Hippocampal formation (tissue), 2 donors: ENCODE results near the gene JMJD1C.

ENCODE experiments used
- DNase-seq, 2 donors: peaks; one replicate each; lab custom pipeline; 2025; lab: John Stamatoyannopoulos, UW

JMJD1C gene

GRCh38 chr10:63438506-63439498 lies 27.0 kb downstream of the JMJD1C start:
- no peak for DNase-seq

- no peak for DNase-seq
Observed at GRCh38 chr10:63437116-63437949, 28.4 kb downstream of the JMJD1C start.

- no peak for DNase-seq
Observed at GRCh38 chr10:63436225-63436624, 29.6 kb downstream of the JMJD1C start.

GRCh38 chr10:63434866-63435854 lies 30.6 kb downstream of the JMJD1C start:
- no peak for DNase-seq

- no peak for DNase-seq
Observed at GRCh38 chr10:63431962-63432797, 33.6 kb downstream of the JMJD1C start.

- DNase-seq, result no peak
Observed at GRCh38 chr10:63430999-63431356, 34.8 kb downstream of the JMJD1C start.

GRCh38 chr10:63430091-63430998 lies 35.4 kb downstream of the JMJD1C start:
- DNase-seq, result no peak

- DNase-seq, result no peak
Observed at GRCh38 chr10:63429281-63429680, 36.5 kb downstream of the JMJD1C start.

- DNase-seq, result no peak
Observed at GRCh38 chr10:63427013-63427412, 38.8 kb downstream of the JMJD1C start.

GRCh38 chr10:63425512-63425911 lies 40.3 kb downstream of the JMJD1C start:
- DNase-seq, result no peak

- no peak for DNase-seq
Observed at GRCh38 chr10:63424576-63424975, 41.2 kb downstream of the JMJD1C start.

- no peak for DNase-seq
Observed at GRCh38 chr10:63423494-63423893, 42.3 kb downstream of the JMJD1C start.

- no peak for DNase-seq
Observed at GRCh38 chr10:63421591-63421990, 44.2 kb downstream of the JMJD1C start.

GRCh38 chr10:63416376-63416775 lies 49.4 kb downstream of the JMJD1C start:
- DNase-seq, result no peak

GRCh38 chr10:63415640-63416244 lies 50.0 kb downstream of the JMJD1C start:
- no peak for DNase-seq

- DNase-seq, result no peak
Observed at GRCh38 chr10:63414481-63415260, 51.1 kb downstream of the JMJD1C start.

- DNase-seq, result no peak
Observed at GRCh38 chr10:63413429-63413828, 52.3 kb downstream of the JMJD1C start.

- no peak for DNase-seq
Observed at GRCh38 chr10:63412304-63412703, 53.5 kb downstream of the JMJD1C start.
